HepG2 (cell line): ENCODE measurements around the gene RESP18. TPM values are rescaled to one million over a fixed set of nuclear protein-coding genes. Genes with fewer than 3 reads are reported as not detected.

ENCODE experiments used
- ASH2L ChIP-seq: fragments of 300-600, 200-600 bp; sonication (generic); IDR thresholded peaks from 2 replicates; pipeline ENCODE4 v1.7.0; 2017; ENCODE audit warnings: low read depth, mild to moderate bottlenecking, moderate library complexity, mixed read lengths, low read length; ENCODE audit not compliant: insufficient read length
- ATF7-NPFF ChIP-seq: sonication (generic); formaldehyde crosslinking; IDR thresholded peaks from 2 replicates; pipeline ENCODE4 v1.8.1; 2023; ENCODE audit warnings: mild to moderate bottlenecking, low read depth, missing genetic modification reagents, moderate library complexity
- BHLHE40 ChIP-seq: IDR thresholded peaks from 2 replicates; pipeline ENCODE4 v1.6.1; 2011; ENCODE audit warnings: low read length, improper control_type of control experiment
- ELF3 ChIP-seq: IDR thresholded peaks from 2 replicates; pipeline ENCODE4 v1.6.1; 2016; ENCODE audit warnings: missing genetic modification reagents, missing compliant biosample characterization
- EZH2 ChIP-seq: conservative IDR thresholded peaks from 2 replicates; pipeline ENCODE4 v1.6.1; 2012; ENCODE audit warnings: mild to moderate bottlenecking, low read depth, low read length, moderate library complexity
- HDAC6 ChIP-seq: fragments of 200-600 bp; sonication (generic); IDR thresholded peaks from 2 replicates; pipeline ENCODE4 v1.7.0; 2017; ENCODE audit warnings: mild to moderate bottlenecking, antibody characterized with exemption, low read length, low read depth
- HES4 ChIP-seq: sonication (generic); formaldehyde crosslinking; IDR thresholded peaks from 2 replicates; pipeline ENCODE4 v1.9.0; 2021; ENCODE audit warnings: mild to moderate bottlenecking, missing genetic modification reagents, borderline replicate concordance
- IRX3 ChIP-seq: sonication (generic); formaldehyde crosslinking; IDR thresholded peaks from 2 replicates; pipeline ENCODE4 v1.8.1; 2023; ENCODE audit warnings: mild to moderate bottlenecking, low read depth, missing genetic modification reagents, borderline replicate concordance
- KDM2A ChIP-seq: sonication (generic); formaldehyde crosslinking; IDR thresholded peaks from 2 replicates; pipeline ENCODE4 v1.4.0; 2020; ENCODE audit warnings: low read depth, missing genetic modification reagents, borderline replicate concordance
- KLF12 ChIP-seq: sonication (generic); formaldehyde crosslinking; IDR thresholded peaks from 2 replicates; pipeline ENCODE4 v1.4.0; 2020; ENCODE audit warnings: missing genetic modification reagents, borderline replicate concordance
- PAF1 ChIP-seq: IDR thresholded peaks from 2 replicates; pipeline ENCODE4 v1.6.1; 2016; ENCODE audit warnings: missing genetic modification reagents, missing compliant biosample characterization
- PRDM4 ChIP-seq: sonication (generic); formaldehyde crosslinking; IDR thresholded peaks from 2 replicates; pipeline ENCODE4 v1.9.0; 2021; ENCODE audit warnings: missing genetic modification reagents, borderline replicate concordance
- SRSF9 ChIP-seq: fragments of 200-400 bp; formaldehyde crosslinking; IDR thresholded peaks from 2 replicates; pipeline ENCODE4 v1.6.1; 2018; ENCODE audit warnings: borderline replicate concordance, mild to moderate bottlenecking, low read depth, low read length; ENCODE audit not compliant: insufficient read depth, poor library complexity, severe bottlenecking
- SRY ChIP-seq: sonication (generic); formaldehyde crosslinking; IDR thresholded peaks from 2 replicates; pipeline ENCODE4 v1.8.0; 2022; ENCODE audit warnings: mild to moderate bottlenecking, missing genetic modification reagents
- ZFP41 ChIP-seq: sonication (generic); formaldehyde crosslinking; IDR thresholded peaks from 2 replicates; pipeline ENCODE4 v1.4.0; 2020; ENCODE audit warnings: mild to moderate bottlenecking, missing genetic modification reagents, borderline replicate concordance
- ZNF121 ChIP-seq: sonication (generic); formaldehyde crosslinking; IDR thresholded peaks from 2 replicates; pipeline ENCODE4 v1.5.0; 2020; ENCODE audit warnings: mild to moderate bottlenecking, missing genetic modification reagents
- ZNF326 ChIP-seq: sonication (generic); formaldehyde crosslinking; IDR thresholded peaks from 2 replicates; pipeline ENCODE4 v1.4.0; 2020; ENCODE audit warnings: missing genetic modification reagents, borderline replicate concordance
- polyA plus RNA-seq, 8 experiments: library from polyadenylated mRNA; depleted of rRNA in 3 of 8; stranded (reverse) in 7 of 8; unstranded in 1 of 8; fragments of >200 nt; fragmentation: Illumina TruSeq in 4 of 8; extraction: Trizol in 4 of 8; gene quantifications; 2 replicates each; pipeline versions ENCODE4 v1.2.1 to v1.2.3, GENCODE V29; 2011 to 2016; ENCODE audit warnings: low read depth in 4 of 8, missing spikeins in 1 of 8, mixed read lengths in 1 of 8; ENCODE audit not compliant: insufficient read depth in 1 of 8
- total RNA-seq, 5 experiments: library from RNA; depleted of rRNA; stranded (reverse); fragments of >200 nt; fragmentation: Illumina TruSeq; extraction: Trizol; gene quantifications; 2 replicates each; pipeline ENCODE4 v1.2.3, GENCODE V29; 2016; ENCODE audit warnings: low read depth in 1 of 5
- TF ChIP-seq, protein P1 (sequence below): sonication (generic); formaldehyde crosslinking; IDR thresholded peaks from 2 replicates; pipeline ENCODE4 v1.4.0; 2020; ENCODE audit warnings: missing genetic modification reagents, low read depth, mild to moderate bottlenecking, borderline replicate concordance
- TF ChIP-seq, protein P2 (sequence below): sonication (generic); formaldehyde crosslinking; IDR thresholded peaks from 2 replicates; pipeline ENCODE4 v1.4.0; 2020; ENCODE audit warnings: mild to moderate bottlenecking, missing genetic modification reagents
- TF ChIP-seq, protein P3 (sequence below): sonication (generic); formaldehyde crosslinking; conservative IDR thresholded peaks from 2 replicates; pipeline ENCODE4 v1.4.0; 2020; ENCODE audit warnings: mild to moderate bottlenecking, missing genetic modification reagents, moderate library complexity

RESP18 gene
- total and polyA plus RNA-seq, 2 of the 13 experiments (the other 11 are each of a cell fraction or from before 2014, with no cell fraction given), result not detected

- TF ChIP-seq SRSF9, result no peak
- peak; percentile 98 for TF ChIP-seq HES4
- TF ChIP-seq, protein P1, sequence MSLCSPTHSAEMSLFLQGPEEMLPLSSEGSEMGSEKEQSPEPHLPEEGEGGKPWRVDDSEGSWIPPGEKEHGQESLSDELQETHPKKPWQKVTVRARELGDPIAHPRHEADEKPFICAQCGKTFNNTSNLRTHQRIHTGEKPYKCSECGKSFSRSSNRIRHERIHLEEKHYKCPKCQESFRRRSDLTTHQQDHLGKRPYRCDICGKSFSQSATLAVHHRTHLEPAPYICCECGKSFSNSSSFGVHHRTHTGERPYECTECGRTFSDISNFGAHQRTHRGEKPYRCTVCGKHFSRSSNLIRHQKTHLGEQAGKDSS (CRISPR knock-in tag), result peak; percentile 76; the same call in 1 of the 2 replicates
- peak; percentile 90 for TF ChIP-seq SRY (CRISPR knock-in tag)
- peak; percentile 93; the same call in 1 of the 2 replicates for TF ChIP-seq ATF7-NPFF (CRISPR knock-in tag)
- no peak for TF ChIP-seq PAF1 (CRISPR knock-in tag)
- peak; percentile 83 for TF ChIP-seq ELF3
- 0 out of 2 replicates have a peak, but pooled peaks have one; percentile 35 for TF ChIP-seq PRDM4 (CRISPR knock-in tag)
- no peak for TF ChIP-seq KLF12 (CRISPR knock-in tag)
- no peak for TF ChIP-seq EZH2
- peak; percentile 86 for TF ChIP-seq KDM2A (CRISPR knock-in tag)
- TF ChIP-seq BHLHE40, result no peak
- TF ChIP-seq, protein P2, sequence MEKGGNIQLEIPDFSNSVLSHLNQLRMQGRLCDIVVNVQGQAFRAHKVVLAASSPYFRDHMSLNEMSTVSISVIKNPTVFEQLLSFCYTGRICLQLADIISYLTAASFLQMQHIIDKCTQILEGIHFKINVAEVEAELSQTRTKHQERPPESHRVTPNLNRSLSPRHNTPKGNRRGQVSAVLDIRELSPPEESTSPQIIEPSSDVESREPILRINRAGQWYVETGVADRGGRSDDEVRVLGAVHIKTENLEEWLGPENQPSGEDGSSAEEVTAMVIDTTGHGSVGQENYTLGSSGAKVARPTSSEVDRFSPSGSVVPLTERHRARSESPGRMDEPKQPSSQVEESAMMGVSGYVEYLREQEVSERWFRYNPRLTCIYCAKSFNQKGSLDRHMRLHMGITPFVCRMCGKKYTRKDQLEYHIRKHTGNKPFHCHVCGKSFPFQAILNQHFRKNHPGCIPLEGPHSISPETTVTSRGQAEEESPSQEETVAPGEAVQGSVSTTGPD (CRISPR knock-in tag), result no peak
- TF ChIP-seq, protein P3, sequence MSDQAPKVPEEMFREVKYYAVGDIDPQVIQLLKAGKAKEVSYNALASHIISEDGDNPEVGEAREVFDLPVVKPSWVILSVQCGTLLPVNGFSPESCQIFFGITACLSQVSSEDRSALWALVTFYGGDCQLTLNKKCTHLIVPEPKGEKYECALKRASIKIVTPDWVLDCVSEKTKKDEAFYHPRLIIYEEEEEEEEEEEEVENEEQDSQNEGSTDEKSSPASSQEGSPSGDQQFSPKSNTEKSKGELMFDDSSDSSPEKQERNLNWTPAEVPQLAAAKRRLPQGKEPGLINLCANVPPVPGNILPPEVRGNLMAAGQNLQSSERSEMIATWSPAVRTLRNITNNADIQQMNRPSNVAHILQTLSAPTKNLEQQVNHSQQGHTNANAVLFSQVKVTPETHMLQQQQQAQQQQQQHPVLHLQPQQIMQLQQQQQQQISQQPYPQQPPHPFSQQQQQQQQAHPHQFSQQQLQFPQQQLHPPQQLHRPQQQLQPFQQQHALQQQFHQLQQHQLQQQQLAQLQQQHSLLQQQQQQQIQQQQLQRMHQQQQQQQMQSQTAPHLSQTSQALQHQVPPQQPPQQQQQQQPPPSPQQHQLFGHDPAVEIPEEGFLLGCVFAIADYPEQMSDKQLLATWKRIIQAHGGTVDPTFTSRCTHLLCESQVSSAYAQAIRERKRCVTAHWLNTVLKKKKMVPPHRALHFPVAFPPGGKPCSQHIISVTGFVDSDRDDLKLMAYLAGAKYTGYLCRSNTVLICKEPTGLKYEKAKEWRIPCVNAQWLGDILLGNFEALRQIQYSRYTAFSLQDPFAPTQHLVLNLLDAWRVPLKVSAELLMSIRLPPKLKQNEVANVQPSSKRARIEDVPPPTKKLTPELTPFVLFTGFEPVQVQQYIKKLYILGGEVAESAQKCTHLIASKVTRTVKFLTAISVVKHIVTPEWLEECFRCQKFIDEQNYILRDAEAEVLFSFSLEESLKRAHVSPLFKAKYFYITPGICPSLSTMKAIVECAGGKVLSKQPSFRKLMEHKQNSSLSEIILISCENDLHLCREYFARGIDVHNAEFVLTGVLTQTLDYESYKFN, result no peak
- TF ChIP-seq ZNF326 (CRISPR knock-in tag), result no peak
- no peak for TF ChIP-seq ZFP41 (CRISPR knock-in tag)
- no peak for TF ChIP-seq ZNF121 (CRISPR knock-in tag)
- TF ChIP-seq HDAC6, result no peak
- no peak; the same call in 1 of the 2 replicates for TF ChIP-seq IRX3 (CRISPR knock-in tag)
- TF ChIP-seq ASH2L, result no peak
Measured at GRCh38 chr2:219331560-219332213, 857 bp downstream of the RESP18 start (continued).
